ENCODE results near the gene GRK2. TPM values are rescaled to one million over a fixed set of nuclear protein-coding genes. Genes with fewer than 3 reads are reported as not detected.
A peak's percentile ranks its signal among the peaks of the same experiment; 100 is the strongest.

The GRK2 gene
- total and polyA plus RNA-seq, 2 donors (not counting 1 experiment from before 2014, with no cell fraction given): 294 to 534 TPM

DNA sequence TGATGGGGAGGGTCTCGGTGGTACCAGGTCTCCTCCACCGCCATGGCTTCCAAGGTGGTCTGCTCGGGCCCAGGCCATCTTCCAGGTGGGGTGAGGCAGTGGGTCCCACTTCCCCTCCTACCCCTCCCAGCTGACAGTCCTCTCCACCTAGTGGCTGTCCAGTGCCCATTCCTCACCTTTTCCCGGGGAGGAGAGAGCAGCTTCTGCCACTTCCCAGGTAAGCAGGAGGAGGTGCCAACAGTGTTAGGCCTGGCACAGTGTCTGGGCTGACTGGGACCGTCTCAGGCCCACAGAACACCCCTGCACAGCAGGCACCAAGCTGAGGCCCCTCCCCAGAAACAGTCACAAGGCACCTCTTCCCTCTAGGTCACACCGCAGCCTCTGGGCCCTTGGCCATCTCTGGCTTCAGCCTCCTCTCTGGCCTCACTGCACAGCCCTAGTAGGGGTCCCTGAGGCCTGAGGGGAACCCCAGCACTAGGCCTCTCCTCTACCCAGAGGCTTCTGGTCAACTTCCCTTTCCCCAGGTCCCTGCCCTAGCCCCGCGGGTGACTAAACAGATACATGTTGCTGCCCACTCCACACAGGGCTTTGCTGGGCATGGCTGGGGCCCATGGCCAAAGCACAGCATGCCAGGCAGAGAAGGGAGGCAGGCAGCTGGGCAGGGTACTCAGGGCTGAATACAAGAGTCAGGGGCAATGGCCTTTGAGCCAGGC is 20.5 kb downstream of the GRK2 start:
- TF ChIP-seq, protein P1, sequence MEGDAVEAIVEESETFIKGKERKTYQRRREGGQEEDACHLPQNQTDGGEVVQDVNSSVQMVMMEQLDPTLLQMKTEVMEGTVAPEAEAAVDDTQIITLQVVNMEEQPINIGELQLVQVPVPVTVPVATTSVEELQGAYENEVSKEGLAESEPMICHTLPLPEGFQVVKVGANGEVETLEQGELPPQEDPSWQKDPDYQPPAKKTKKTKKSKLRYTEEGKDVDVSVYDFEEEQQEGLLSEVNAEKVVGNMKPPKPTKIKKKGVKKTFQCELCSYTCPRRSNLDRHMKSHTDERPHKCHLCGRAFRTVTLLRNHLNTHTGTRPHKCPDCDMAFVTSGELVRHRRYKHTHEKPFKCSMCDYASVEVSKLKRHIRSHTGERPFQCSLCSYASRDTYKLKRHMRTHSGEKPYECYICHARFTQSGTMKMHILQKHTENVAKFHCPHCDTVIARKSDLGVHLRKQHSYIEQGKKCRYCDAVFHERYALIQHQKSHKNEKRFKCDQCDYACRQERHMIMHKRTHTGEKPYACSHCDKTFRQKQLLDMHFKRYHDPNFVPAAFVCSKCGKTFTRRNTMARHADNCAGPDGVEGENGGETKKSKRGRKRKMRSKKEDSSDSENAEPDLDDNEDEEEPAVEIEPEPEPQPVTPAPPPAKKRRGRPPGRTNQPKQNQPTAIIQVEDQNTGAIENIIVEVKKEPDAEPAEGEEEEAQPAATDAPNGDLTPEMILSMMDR (IDR thresholded peaks at IDR 0.05): no peak
- TF ChIP-seq EZH2 (IDR thresholded peaks at IDR 0.05; ENCODE audit: borderline replicate concordance, insufficient read depth, low read depth, low read length, poor library complexity, severe bottlenecking): no peak
- peaks cover 61% of the 10 kb centered on the region for H3K79me2 ChIP-seq (ENCODE audit: control insufficient read depth, insufficient read depth, low read length)
- H3K27me3 ChIP-seq (replicated peaks in 1 of 4; ENCODE audit: control extremely low read depth in 1 of 4, control insufficient read depth in 3 of 4, insufficient read depth in 4 of 4, low read length in 3 of 4): no peaks in the 10 kb centered on the region
- Mint-ChIP-seq H3K27ac (peak overlapping the region; percentile 97), H3K9me3 (ENCODE audit: insufficient read depth) (no peaks in the 10 kb centered on the region), H3K27me3 (no peaks in the 10 kb centered on the region), H3K4me1 (peaks cover 37% of the 10 kb centered on the region), H3K4me3 (peak overlapping the region; percentile 76)
- H2AFZ ChIP-seq (ENCODE audit: insufficient read depth, low read depth, low read length, poor library complexity, severe bottlenecking): no peak overlapping the region
- WGBS (ENCODE audit: insufficient coverage): 35% methylated on average over 7 of the region's 8 CpGs
- no peaks in the 10 kb centered on the region for H3K9me3 ChIP-seq (ENCODE audit: control extremely low read depth in 1 of 3, control insufficient read depth in 2 of 3, insufficient read depth in 1 of 3, low read length in 2 of 3)
- H4K20me1 ChIP-seq (ENCODE audit: control insufficient read depth, insufficient read depth, low read length, poor library complexity, severe bottlenecking): peaks cover 48% of the 10 kb centered on the region
- H3K27ac ChIP-seq (ENCODE audit: low read length in 2 of 2): peak overlapping the region; percentile 86 to 92
- H3K4me2 ChIP-seq (replicated peaks; ENCODE audit: low read depth, low read length, poor library complexity, severe bottlenecking): peak overlapping the region; percentile 100
- H3K4me3 ChIP-seq (ENCODE audit: control extremely low read depth in 1 of 5, extremely low read depth in 1 of 5, insufficient read depth in 1 of 5, low read depth in 2 of 5, low read length in 4 of 5): no peak overlapping the region
- peaks cover 0 to 72% of the 10 kb centered on the region in 2 experiments for H3K36me3 ChIP-seq (replicated peaks in 1 of 2; ENCODE audit: control extremely low read depth in 1 of 2, control insufficient read depth in 1 of 2, extremely low read depth in 1 of 2, insufficient read depth in 2 of 2, low read length in 1 of 2)
- H3K4me1 ChIP-seq (ENCODE audit: control insufficient read depth in 2 of 2, insufficient read depth in 2 of 2, low read length in 2 of 2): peaks cover 38 to 47% of the 10 kb centered on the region in 2 donors
- ChIA-PET CTCF (interaction anchor here (1.1 to 4.2 kb wide), 5 partner anchors 9 to 68 kb away, joined by 3 to 35 read pairs (median 3); partner anchors contain the start of gene GRK2), POLR2A (interaction anchor here (3.5 to 4.0 kb wide), 3 partner anchors 9 to 17 kb away, joined by 13 to 131 read pairs (median 70); partner anchors contain the start of gene GRK2)
- intact Hi-C loops (cut with micrococcal nuclease): loop anchor here (5.0 kb wide), 1 partner anchor 96 kb away; no protein-coding TSS in a partner anchor
- ATAC-seq (ENCODE audit: low read depth) (no peak), DNase-seq (peak; percentile 44)
- H3K9ac ChIP-seq (ENCODE audit: low read length): no peak overlapping the region

All from B cell (primary cell).